Dendritic cell treated with granulocyte-macrophage colony-stimulating factor and Interleukin-4, amounts not matched to agents 40 ng/mL and 50 ng/mL, for 4 days (primary cell): ENCODE results near the gene EEFSEC.

Source experiments
- H3K27ac Mint-ChIP-seq: one replicate; pipeline ENCODE4 v1.8.0; 2022; ENCODE audit warnings: mild to moderate bottlenecking, mixed read lengths
- H3K27me3 Mint-ChIP-seq: one replicate; pipeline ENCODE4 v1.8.0; 2022; ENCODE audit warnings: mild to moderate bottlenecking, mixed read lengths
- H3K36me3 Mint-ChIP-seq: one replicate; pipeline ENCODE4 v1.8.0; 2022; ENCODE audit warnings: low read depth, mixed read lengths
- H3K4me1 Mint-ChIP-seq: one replicate; pipeline ENCODE4 v1.8.0; 2022; ENCODE audit warnings: low read depth, mixed read lengths
- H3K4me3 Mint-ChIP-seq: one replicate; pipeline ENCODE4 v1.8.0; 2022; ENCODE audit warnings: mild to moderate bottlenecking, moderate library complexity, mixed read lengths
- H3K9me3 Mint-ChIP-seq: one replicate; pipeline ENCODE4 v1.8.0; 2022; ENCODE audit warnings: mixed read lengths
- intact Hi-C: fragments of 100-400 bp; cut with micrococcal nuclease; formaldehyde crosslinking; loops from one replicate; pipeline ENCODE4 v1.15.0; 2022

EEFSEC gene

DNA sequence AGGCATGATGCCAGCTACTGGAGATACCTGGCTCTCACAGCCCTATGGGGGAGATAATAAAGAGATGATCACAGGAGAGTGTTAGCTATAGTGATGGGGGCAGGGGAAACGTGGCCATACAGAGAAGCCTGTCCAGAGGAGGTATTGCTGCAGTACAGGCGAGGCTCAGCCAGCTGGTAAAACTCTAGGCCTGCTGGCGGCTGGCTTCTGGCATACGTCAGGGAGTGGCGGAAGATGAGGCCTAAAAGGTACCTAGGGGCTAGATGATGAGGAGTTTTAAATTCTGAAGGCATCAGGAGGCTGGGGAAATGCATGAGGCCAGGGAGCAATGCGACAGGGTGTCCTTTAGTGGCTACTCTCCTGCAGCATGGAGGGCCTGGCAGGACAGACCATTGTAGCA lies 110.7 kb downstream of the EEFSEC start:
- Mint-ChIP-seq H3K27ac (no peak overlapping the region), H3K36me3 (peaks cover 91% of the 10 kb centered on the region), H3K9me3 (peaks cover 16% of the 10 kb centered on the region), H3K4me3 (no peak overlapping the region), H3K27me3 (no peaks in the 10 kb centered on the region), H3K4me1 (no peaks in the 10 kb centered on the region)
- intact Hi-C loops: no loop called here

DNA sequence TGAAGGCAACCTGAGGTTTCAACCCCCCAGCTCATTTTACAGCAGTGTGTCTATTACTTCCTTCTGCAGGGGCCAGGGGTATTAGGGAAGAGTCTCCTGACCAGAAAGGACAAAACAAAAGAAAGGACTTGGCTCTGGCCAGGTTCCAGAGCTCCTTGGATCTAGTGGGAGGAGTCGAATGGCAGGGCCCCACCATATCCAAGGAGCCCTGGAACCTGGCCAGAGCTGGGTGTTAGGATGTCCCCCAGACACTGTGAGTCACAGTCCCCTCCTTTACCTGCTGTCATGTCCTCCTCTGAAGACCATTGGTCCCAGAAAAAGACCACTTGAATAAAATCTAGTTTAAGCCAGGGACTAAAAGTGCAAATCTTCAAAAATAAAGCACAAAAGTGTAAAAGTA lies 113.2 kb downstream of the EEFSEC start:
- H3K27ac Mint-ChIP-seq: no peak overlapping the region
- peaks cover 95% of the 10 kb centered on the region for H3K36me3 Mint-ChIP-seq
- no peaks in the 10 kb centered on the region for H3K4me1 Mint-ChIP-seq
- H3K9me3 Mint-ChIP-seq: no peaks in the 10 kb centered on the region
- intact Hi-C loops: no loop called here
- no peaks in the 10 kb centered on the region for H3K27me3 Mint-ChIP-seq
- no peak overlapping the region for H3K4me3 Mint-ChIP-seq

DNA sequence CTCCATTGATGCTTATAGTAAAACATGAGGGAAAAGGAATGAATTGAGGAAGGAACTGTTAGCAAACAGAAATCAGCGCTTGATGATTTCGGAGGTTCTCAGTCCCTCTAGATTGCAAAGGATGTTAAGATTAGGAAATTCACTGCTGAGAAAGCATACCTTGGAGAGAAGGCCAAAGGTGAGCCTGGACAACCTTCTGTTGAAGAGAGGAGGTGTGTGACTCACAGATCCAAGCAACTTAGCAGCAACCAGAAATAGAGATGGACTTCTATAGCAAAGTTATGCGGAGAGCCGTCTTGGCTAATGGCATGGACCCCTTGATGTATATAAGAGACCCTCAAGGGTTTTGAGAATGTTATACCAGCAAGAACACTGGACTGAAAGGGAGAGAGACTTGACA lies 114.3 kb downstream of the EEFSEC start:
- no peaks in the 10 kb centered on the region for H3K4me1 Mint-ChIP-seq
- no peaks in the 10 kb centered on the region for H3K9me3 Mint-ChIP-seq
- no peaks in the 10 kb centered on the region for H3K27me3 Mint-ChIP-seq
- H3K4me3 Mint-ChIP-seq: no peak overlapping the region
- no peak overlapping the region for H3K27ac Mint-ChIP-seq
- peaks cover 95% of the 10 kb centered on the region for H3K36me3 Mint-ChIP-seq
- intact Hi-C loops: no loop called here

DNA sequence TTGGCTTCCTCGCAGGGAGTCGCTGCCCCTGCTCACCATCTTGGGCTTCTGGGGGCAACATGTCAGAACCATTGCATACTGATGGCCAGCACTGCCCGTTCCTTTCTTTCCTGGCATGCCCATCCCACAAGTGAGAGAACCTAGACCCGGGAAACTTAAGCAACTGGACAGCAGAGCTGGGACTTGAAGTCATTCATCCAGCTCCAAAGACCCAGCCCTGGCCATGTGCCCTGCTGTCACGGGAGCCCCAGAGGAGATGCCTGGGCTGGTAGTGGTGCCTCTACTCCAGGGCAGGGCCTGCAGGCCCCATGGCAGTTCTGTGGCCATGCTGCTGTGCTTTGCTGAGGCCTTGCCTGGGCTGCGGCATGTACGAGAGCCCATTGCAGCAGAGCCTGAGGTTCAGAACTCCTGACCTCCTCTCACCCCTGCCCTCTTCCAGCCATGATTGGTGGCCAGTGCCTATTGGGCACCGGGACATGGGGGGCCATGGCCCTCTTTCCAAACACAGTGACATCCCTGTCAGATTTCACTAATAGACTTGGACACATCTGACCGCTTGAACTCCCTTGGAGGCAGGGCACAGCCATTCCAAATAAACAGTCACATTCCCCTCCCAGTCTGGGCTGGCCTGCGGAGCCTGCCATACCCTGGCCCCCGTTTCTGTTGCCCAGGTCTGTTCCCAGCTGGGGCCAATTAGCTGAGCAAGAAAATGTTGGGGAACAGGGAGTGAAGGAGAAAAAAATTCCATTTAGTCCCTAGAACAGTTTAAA lies 115.9 kb downstream of the EEFSEC start:
- peaks cover 92% of the 10 kb centered on the region for H3K36me3 Mint-ChIP-seq
- H3K4me1 Mint-ChIP-seq: no peaks in the 10 kb centered on the region
- no peaks in the 10 kb centered on the region for H3K27me3 Mint-ChIP-seq
- no peaks in the 10 kb centered on the region for H3K9me3 Mint-ChIP-seq
- no peak overlapping the region for H3K4me3 Mint-ChIP-seq
- no peak overlapping the region for H3K27ac Mint-ChIP-seq
- intact Hi-C loops: no loop called here

DNA sequence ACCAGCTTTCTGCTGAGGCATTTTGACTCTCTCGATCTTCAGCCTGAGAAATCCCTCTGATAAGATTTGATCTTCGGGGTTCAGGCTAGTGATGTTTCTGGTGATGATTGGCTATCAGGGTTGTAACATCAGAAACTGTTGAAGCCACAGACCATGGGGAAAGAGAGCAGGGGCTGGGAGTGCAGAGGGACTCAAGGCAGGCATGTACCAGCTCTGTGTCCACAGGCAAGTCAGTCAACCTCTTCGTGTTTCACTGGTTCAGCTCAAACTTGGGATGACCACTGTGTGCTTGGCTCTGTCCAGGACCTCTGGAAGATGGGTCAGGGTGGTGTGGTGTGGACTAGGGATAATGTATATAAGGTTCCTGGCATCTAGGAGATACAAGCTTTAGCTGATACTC lies 116.5 kb downstream of the EEFSEC start:
- intact Hi-C loops: no loop called here
- H3K27ac Mint-ChIP-seq: no peak overlapping the region
- no peaks in the 10 kb centered on the region for H3K27me3 Mint-ChIP-seq
- H3K4me3 Mint-ChIP-seq: no peak overlapping the region
- peaks cover 92% of the 10 kb centered on the region for H3K36me3 Mint-ChIP-seq
- no peaks in the 10 kb centered on the region for H3K4me1 Mint-ChIP-seq
- H3K9me3 Mint-ChIP-seq: no peaks in the 10 kb centered on the region

DNA sequence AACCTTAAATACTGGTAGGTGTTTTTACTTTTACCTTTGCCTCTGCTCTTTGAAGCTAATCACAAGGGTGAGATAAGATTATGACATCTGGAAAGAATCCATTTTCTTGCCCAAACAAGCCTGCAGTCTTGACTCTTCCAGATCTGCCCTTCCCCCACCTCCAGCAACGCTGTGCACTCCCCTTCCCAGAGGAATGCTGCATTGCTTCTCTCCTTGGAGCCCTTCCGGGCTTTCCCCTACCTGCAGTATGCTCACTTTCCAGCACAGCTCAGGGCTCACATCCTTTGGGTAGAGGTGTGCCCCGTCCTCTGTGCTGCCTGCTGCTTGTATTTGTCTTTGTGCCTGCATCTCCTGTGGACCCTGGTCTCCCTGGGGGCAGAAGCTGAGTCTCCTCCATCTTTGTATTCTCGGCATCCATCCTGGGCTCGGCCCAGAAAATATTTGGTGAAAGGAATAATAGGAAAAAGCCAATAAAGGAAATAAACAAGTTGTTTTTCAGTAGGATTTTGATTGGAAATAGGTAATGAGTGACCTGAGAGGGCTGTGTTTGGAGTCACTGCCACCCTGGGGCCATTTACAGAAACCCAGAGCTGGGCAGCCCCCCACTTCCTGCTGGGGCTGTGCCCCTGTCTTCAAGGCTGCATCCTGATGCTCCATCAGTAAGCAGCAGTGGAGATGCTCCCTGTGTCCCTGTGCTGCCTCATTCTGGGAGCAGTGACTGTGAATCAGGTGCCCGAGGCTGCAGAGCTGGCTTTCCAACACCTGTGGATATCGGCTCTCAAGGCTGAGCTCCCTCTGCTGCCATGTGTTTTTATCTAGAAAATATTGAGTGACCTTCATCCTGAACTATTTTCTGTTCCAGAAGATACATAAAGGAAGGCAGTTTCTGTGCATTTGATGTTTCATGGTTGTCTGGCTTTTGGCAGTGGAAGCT lies 117.5 kb downstream of the EEFSEC start:
- Mint-ChIP-seq H3K4me1 (no peaks in the 10 kb centered on the region), H3K4me3 (no peak overlapping the region), H3K27ac (no peak overlapping the region), H3K27me3 (no peaks in the 10 kb centered on the region), H3K36me3 (peaks cover 92% of the 10 kb centered on the region), H3K9me3 (no peaks in the 10 kb centered on the region)
- intact Hi-C loops: no loop called here

DNA sequence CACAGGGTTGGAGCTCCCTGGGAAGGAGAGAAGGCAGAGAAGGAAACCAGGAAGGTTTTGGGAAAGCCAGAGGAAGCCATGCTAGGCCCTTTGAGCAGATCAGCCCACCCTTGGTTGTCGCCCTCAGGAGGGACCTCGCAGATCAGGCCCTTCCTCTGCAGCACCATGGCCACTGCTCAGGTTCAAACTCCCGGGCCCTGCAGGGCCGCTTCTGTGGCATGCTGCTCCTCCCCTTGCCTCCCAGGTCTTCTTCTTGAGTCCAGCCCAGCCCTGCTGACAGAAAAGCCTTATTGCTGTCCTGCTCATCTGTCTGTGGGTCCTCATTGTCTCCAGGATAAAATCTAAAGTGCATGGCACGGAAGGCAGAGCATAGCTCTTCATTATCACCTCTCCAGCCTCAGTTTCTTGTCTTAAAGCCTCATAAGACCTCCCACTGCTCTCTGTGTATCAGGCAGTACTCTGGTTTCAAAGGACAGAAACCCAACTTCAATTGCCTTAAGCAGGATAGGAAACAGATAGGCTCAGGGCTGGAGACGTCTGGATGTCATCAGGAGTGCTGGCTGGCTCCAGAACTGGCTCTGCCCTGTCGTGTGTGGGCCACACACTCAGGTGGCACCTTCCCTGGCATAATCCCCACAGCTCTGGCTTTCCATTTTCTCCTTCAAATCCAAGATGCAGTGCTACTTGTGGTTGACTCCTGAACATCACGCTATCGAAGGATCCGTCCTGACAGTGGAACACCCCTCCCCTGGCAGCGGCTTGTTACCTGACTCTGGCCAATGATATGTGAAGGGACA lies 118.5 kb downstream of the EEFSEC start:
- Mint-ChIP-seq H3K4me3 (no peak overlapping the region), H3K4me1 (no peaks in the 10 kb centered on the region), H3K36me3 (peaks cover 90% of the 10 kb centered on the region), H3K27ac (no peak overlapping the region), H3K9me3 (no peaks in the 10 kb centered on the region), H3K27me3 (no peaks in the 10 kb centered on the region)
- intact Hi-C loops: no loop called here

DNA sequence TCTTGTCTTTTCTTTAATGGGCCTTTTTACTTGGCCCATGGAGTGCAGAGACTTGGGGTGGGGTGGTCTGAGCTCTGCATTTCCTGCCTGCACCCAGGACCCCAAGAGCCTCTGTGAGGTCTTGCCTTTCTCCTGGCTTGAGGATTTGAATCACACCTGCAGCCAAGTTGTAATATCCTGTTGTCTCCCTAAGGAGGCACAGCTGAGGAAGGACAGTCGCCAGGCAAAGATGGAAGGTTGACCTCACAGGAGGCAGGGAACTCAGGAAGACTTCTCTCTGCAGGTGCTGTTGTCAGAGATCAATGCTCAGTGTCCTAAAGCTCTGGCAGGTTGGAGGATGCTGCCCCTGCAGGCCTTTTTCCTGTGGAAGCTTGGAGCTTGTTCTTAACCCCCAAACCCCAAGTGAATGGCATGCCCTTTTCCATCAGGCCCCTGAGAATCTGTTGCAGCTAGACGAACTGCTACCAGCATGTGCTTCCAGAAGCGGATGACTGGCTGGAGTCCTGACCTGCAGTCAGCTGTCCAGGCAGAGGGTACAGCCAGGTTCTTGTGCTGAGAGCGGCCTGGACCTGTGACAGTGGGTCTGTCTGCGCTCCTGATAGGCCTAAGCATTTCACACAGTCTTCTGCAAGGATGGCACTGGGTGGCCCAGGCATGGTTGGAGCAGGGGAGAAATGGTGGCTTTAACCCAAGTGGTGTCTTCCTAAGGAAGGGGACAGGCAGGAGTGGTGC lies 120.0 kb downstream of the EEFSEC start:
- Mint-ChIP-seq H3K9me3 (no peaks in the 10 kb centered on the region), H3K4me3 (no peak overlapping the region), H3K27ac (no peak overlapping the region), H3K27me3 (no peaks in the 10 kb centered on the region), H3K4me1 (no peaks in the 10 kb centered on the region), H3K36me3 (peaks cover 76% of the 10 kb centered on the region)
- intact Hi-C loops: no loop called here

DNA sequence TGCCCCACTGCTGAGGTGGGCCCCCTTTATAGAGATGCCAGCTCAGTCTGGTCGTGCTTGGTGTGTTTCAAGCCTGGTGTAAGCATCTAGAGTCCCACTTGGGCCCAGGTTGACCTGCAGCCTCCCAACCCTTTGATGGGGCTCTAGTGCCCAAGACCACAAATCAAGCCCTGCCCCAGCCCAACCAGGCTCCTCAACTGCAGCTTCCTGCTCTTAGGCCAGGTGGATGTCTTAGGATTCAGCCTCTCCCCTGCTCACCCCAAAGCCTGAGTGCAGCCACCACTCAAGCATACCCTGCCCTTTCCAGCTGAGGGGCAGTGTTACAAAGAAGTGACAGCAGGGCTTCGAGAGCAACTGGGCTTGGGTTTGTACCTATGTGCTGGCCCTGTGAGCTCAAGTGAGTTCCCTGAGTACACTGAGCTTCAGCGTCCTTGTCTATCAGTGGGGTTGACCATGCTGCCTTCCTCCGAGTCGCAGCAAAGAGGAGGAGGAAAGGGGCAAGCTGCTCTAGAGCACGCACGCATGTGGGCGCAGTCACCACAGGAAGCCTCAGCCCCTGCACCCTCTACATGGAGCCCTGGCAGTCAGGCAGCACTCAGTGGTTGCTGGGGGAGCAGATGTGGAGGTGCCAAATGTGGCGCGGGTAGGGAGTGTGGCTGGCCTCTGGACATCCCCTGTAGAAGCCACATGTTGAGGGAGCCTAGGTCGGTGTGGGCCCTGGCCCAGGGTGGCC lies 120.7 kb downstream of the EEFSEC start:
- Mint-ChIP-seq H3K27me3 (no peaks in the 10 kb centered on the region), H3K4me1 (no peaks in the 10 kb centered on the region), H3K4me3 (no peak overlapping the region), H3K27ac (no peak overlapping the region), H3K36me3 (peaks cover 74% of the 10 kb centered on the region), H3K9me3 (no peaks in the 10 kb centered on the region)
- intact Hi-C loops: no loop called here

DNA sequence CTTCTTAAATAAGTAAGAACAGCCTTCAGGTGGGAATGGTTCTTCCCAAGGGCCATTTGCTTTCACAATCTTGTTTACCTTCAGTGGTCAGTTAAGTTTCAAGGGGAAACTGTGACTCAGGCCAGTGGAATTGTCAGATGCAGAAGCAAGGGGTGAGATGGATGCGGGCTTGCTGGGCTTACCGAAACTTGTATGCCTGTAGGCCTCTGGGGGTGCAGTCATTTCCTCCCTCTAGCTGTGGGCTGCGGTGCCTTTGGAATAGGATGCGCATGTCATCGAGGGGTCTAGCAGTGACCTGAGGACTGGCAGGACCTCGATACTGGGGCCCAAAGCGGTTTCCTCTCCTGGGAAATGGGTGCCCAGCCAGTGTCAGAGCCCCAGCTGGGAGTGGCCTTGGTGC lies 121.6 kb downstream of the EEFSEC start:
- peaks cover 70% of the 10 kb centered on the region for H3K36me3 Mint-ChIP-seq
- no peaks in the 10 kb centered on the region for H3K4me1 Mint-ChIP-seq
- H3K27me3 Mint-ChIP-seq: no peaks in the 10 kb centered on the region
- no peak overlapping the region for H3K4me3 Mint-ChIP-seq
- H3K27ac Mint-ChIP-seq: no peak overlapping the region
- intact Hi-C loops: no loop called here
- no peaks in the 10 kb centered on the region for H3K9me3 Mint-ChIP-seq

DNA sequence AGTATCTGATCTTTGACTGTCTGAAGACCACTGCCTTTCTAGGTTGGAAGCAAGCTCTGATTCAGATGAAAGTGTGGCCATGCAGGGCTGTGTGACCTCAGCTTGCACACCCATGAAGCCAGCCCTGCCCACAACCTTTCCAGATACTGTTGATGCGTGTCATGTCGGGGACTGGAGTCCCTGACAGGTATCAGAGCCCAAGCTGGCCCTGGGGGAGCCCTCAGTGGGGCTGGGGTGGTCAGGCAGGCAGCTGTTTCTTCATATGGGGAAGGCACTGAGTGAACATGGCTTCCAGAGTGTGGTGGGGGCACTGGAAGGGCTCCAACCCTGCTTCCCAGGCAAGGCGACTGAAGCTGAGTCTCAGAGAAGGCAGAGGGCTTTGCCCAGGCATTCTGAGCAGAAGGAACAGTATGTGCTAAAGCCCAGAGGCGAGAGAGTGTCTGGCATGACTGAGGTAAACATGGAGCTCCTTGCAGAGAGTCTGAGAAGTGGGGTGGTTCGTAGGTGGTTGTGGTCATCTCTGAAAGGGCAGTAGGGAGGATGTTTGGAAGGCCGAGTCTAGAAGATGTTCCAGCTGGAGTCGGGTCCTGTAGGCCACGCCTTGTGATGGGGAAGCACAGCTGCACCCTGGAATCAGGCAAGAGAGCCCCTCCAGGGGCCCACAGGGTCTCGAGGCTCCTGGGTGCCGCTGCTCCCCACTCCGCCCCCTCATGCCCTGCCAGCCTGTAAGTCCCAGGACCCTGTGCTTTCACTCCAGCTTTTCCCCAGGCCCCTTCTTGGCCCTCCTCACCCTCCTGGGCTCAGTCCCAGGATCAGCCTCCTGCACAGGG lies 122.2 kb downstream of the EEFSEC start:
- Mint-ChIP-seq H3K4me1 (no peaks in the 10 kb centered on the region), H3K36me3 (peaks cover 66% of the 10 kb centered on the region), H3K9me3 (no peaks in the 10 kb centered on the region), H3K4me3 (no peak overlapping the region), H3K27ac (no peak overlapping the region), H3K27me3 (no peaks in the 10 kb centered on the region)
- intact Hi-C loops: no loop called here

DNA sequence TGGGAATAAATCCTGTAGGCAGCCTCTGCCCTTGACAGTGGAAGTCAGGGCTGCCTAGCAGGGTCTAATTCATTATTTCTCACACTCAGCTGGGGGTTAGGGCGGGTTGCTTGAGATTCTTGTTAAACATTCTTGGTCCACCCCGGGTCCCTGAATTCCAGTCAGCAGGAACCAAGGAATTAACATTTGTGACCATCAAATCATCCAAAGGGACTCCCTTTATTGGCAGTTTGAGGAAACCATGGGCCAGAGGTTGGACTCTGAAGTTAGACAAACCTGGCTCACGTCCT lies 122.8 kb downstream of the EEFSEC start:
- Mint-ChIP-seq H3K4me3 (no peak overlapping the region), H3K9me3 (no peaks in the 10 kb centered on the region), H3K27ac (no peak overlapping the region), H3K27me3 (no peaks in the 10 kb centered on the region), H3K4me1 (no peaks in the 10 kb centered on the region), H3K36me3 (peaks cover 66% of the 10 kb centered on the region)
- intact Hi-C loops: no loop called here
